GM12891 (cell line): ENCODE measurements around the gene TRPC4.

ENCODE experiments used
- POLR2A ChIP-seq: IDR thresholded peaks from 2 replicates; pipeline ENCODE4 v1.6.1; 2011; ENCODE audit warnings: low read depth, low read length, control low read depth
- TAF1 ChIP-seq: IDR thresholded peaks from 2 replicates; pipeline ENCODE4 v1.6.1; 2011; ENCODE audit warnings: low read depth, low read length, control low read depth

DNA sequence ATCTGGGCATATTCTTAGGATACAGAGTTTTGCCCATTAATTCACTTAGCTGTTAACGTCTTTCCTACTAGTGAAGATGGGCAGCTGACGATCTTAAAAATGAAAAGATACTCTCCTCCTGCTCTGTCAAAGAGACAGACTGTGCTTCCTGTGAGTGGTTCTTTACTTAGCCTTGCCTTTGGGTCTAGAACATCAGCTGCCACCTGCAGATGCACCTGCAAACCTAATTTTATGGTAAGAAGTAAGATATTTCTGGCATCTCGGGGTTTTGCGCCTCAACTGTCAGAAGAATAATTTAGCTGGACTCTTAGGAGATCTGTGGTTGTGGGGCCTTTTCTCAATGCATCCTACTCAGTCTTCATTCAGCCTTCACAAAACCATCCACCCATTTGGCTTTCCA is 36.2 kb downstream of the TRPC4 start:
- no peak for TF ChIP-seq POLR2A
- no peak for TF ChIP-seq TAF1
